ENCODE results near the gene HDAC4. TPM values are rescaled to one million over a fixed set of nuclear protein-coding genes. Genes with fewer than 3 reads are reported as not detected.

HDAC4 gene
- total RNA-seq, 1 donor from 2014 or later: 18.3 TPM

GRCh38 chr2:239028253-239028619, 372.6 kb downstream of the HDAC4 start:
- no peak for DNase-seq (ENCODE audit: extremely low read depth, low read depth, low spot score)

DNA sequence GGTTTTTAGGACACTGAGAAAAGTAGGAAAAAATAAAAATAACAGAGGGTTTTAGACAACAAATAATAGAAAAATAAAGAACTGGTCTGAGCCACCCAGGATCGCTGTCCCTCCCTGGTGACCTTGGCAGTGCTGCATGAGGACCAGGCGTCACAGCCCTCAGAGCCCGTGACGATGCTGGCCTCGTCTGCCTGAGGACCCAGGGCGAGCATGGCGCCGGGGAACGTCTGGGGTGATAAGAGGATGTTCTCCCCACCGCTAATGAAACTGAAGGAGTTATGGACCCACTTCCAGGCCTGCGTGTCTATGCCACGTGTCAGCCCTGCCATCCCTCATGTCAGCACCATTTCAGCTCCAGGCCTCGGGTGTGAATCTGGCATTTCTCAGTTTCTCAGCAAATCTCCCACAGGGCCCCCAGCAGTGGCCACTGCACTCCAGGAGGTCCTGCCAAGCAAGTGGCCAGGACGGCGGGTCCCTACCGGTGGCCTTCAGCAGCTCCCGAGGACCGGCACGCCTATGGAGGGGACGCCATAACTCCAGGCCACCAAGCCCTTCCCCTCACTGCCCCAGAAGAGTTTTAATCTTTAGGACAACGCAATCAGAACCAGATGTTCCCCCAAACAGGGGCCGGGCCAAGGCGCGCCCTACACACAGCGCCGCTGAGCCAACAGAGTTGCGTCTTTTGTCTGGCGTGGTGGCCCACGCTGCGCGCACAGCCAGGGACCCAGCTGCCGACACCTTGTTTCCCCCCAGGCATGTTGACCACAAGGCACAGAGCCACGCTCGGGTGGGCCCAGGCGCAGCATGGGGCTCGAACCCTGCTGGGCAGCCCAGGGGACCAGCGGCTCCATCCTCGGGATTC, 373.2 kb downstream of the HDAC4 start:
- DNase-seq (ENCODE audit: extremely low read depth, low read depth, low spot score): no peak

- DNase-seq (ENCODE audit: extremely low read depth, low read depth, low spot score): no peak
Measured at GRCh38 chr2:239026711-239027361, 374.0 kb downstream of the HDAC4 start.

DNA sequence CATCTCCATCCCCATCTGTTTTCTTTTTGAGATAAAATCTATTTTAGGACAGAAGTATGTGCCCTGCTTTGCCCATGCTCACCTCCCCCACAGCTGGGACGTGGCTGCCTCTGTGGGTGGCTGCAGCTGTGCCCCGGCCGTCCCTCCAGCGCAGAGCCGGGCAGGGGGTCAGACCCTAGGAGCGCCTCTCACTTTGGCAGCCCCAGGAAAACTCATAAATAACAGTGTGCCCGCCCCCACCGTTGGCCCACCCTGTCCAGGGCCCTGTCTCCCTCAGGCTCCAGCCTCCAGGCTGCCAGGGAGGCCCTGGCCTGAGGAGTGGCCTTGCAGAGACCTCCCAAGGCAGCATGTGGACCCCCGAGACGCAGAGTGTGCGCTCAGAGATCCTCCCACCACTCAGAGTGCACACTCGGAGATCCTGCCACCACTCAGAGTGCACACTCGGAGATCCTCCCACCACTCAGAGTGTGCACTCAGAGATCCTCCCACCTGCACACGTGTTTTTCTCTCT, 374.8 kb downstream of the HDAC4 start:
- DNase-seq (ENCODE audit: extremely low read depth, low read depth, low spot score): no peak

GRCh38 chr2:239025096-239025801, 375.6 kb downstream of the HDAC4 start:
- DNase-seq (ENCODE audit: extremely low read depth, low read depth, low spot score): no peak

DNA sequence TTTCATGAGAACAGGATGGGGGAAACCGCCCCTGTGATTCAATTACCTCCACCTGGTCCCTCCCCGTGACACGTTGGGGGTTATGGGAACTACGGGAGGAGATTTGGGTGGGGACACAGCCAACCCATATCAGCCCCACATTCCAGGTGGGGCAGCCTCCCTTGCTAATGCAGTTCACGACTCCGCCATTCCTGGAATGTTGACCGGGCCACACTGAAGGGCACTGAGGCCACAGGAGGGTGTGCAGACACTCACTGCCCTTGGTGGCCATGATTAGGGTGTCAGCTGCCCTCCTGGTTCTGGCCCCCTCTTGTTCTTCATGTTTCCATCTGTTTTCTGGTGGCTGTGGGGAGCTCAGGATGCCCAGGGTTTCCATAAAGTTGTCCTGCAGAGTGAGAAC, 376.6 kb downstream of the HDAC4 start:
- no peak for DNase-seq (ENCODE audit: extremely low read depth, low read depth, low spot score)

- DNase-seq (ENCODE audit: extremely low read depth, low read depth, low spot score): no peak
Measured at GRCh38 chr2:239022437-239023260, 378.2 kb downstream of the HDAC4 start.

DNA sequence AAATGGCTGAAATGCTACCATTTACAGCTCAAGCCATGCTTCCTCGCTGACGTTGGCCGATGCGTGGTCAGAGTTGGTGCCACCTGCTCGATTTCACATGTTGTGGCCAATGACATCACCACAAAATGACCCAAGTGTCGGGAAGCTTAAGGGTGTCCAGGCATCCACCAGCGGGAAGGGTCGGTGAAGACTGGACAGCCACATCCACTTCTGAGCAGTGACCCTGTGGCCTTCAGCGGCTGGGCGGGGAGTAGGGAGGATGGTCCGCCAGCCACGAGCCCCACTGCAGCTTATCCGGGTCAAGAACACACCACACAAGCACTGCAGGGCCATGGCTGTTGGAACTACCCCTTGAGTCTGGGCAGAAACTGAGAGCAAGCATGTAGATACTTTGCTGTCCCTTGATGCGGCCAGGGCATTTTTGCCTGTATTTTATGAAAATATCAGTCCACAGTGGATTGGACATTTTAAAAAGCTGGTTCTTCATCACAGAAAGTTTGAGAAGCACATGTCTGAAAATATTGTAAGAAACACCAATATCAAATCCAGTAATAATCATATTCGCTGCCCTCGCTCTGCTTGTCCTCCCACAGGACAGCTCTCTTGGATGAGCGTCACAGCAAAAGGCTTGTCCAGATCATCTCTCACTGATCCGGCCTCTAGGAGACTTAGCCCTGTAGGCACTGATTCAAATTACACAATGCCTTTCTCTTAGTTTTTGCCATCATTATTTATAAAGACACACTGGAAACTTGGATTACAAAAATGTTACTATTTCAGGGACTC, 379.0 kb downstream of the HDAC4 start:
- DNase-seq (ENCODE audit: extremely low read depth, low read depth, low spot score): no peak

- no peak for DNase-seq (ENCODE audit: extremely low read depth, low read depth, low spot score)
Measured at GRCh38 chr2:239021224-239021623, 379.6 kb downstream of the HDAC4 start.

DNA sequence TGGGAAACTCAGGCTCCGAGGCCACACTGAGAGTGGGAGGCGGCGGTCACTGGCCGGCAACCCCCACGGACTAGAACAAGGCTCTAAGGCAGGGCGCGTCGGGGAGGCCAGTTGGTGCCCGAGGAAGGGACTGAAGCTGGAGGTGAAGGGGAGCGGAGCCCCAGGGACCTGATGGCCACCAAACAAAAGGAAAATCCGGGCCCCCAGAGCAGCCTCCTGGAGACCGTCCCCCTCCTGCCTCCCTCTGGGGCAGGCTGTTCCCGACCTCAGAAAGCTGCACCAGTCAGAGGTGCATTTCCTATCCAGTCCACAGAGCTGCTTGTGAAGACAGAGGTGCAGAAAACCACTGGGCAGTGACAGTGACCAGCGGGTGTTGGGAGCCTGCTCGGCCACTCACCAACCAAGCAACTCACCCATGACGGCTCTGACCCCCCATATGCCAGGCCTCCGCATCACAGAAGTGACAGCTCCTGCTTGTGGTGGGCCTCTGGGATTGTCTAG, 380.2 kb downstream of the HDAC4 start:
- no peak for DNase-seq (ENCODE audit: extremely low read depth, low read depth, low spot score)

DNA sequence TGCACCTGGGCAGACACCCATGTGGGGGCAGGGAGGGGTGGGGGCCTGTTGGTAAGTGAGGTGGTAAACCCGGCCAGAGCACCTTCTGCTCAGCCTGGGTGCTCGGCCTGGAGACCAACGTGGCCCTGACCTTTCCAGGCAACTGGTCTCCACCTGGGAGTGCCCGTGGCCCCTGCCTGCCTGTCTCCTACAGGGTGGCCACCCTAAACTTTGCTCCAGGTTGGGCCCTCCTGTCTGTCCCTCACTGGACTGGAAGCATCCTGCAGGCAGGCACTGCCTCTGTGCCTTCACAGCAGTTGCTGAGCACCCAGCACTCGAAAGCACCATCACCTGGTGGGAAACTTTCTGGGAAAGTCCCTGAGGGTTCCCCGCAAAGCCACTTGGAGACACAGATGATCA, 381.6 kb downstream of the HDAC4 start:
- DNase-seq (ENCODE audit: extremely low read depth, low read depth, low spot score): no peak

DNA sequence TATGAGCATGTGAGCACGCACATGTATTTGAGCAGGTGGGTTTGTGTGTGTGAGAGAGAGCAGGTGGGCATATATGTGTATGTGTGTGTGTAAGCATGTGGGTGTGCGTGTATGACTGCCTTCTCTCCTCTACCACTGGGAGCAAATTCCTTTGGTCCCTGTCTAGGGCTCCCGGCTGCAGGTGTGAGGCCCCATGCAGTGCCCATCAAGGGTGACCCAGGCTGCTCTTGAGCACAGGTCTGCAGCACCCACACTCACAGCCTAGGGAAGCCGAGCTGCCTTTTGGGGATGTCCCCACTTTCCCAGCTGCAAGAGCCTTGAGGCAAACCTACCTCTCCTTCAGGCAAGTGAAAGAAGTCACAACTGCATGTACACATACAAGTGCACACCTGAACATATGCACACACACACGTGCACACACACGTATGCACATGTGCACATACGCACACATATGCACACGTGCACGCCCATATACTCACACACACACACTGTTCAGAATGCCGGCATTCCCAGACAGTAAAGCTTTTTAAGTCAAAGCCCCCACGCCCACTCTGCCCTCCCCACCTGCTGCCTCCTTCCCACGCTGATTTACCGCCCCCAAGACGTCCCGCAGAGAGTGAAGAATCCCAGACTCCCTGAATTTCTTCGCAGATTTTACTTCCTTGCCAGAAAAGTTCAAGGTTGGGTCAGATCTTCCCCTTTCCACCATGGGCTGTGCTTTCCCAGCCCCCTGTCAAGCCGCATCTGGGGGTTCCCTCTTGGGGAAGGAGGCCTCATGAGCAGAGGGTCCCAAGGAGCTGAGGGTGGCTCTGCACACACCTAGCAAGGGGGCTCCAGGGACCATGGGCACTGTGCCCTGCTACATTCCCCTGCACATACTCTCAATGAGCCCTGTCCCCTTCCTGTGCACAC, 382.3 kb downstream of the HDAC4 start:
- no peak for DNase-seq (ENCODE audit: extremely low read depth, low read depth, low spot score)

GRCh38 chr2:239017491-239018098, 383.2 kb downstream of the HDAC4 start:
- DNase-seq (ENCODE audit: extremely low read depth, low read depth, low spot score): no peak

GRCh38 chr2:239015901-239016675, 384.7 kb downstream of the HDAC4 start:
- DNase-seq (ENCODE audit: extremely low read depth, low read depth, low spot score): no peak

DNA sequence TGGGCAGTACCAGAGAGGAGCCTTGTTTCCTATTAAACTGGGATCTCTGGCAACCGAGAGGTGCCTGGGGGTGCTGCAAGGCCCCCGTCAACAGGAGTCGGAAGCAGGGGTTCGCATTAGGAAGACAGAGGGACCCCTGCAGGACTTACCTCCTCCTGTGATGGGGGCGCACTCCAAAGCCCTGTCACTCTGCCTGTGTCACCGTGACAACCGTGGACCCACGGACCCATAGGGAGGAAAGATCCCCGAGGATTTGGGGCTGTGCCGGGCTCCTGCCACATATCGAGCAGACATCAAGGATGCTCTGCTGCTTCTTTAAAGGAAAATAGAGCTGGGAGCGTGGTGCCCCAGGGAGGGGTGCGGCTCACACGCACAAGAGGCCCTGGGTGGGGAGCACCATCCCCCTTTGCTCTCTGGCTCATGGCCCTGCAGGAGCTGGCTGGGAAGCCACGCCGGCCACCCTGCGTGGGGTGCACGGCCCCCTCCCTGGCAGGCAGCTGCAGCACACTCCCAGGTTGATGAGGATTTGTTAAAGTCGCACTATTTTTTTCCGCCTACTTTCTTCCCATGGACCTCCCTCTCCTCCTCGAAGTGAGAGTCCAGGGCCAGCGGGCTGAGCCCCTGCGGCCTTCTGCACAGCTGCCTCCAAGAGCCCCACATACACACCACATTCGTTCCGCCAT, 385.5 kb downstream of the HDAC4 start:
- no peak for DNase-seq (ENCODE audit: extremely low read depth, low read depth, low spot score)

DNA sequence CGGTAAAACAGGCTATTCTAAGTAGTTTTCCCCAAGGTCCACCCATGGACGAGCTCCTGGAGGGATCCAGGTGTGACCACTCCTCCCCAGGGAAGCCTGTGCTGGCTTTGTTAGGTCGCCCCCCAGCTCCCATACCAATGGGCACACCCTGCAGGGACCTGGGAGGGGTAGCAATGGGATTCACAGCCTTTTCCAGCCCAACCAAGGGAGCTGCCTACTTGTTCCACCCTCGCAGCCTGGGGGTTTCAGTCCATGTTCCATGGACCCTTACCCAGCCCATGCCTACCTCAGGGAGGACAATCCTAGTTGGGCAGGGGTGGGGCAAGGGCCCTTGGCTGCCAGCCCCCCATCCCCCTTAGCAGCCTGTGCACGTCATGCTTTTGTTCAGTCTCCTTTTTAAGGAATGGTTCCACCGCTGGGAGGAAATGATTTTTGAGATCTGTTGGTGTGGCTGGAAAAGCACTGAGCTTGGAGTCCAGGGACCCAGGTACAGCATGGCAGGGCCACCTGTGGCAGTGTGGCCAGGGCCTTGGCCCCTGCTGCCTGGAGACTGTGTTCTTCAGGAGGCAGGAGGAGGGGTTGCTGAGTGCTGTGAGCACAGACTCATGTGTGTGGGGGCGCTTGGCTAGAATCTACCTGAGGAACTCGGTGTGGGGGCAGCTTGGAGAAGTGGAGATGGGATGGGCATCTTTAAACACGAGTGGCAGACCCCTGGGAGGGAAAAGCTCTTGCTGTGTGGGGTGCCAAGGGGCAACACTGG, 386.2 kb downstream of the HDAC4 start:
- DNase-seq (ENCODE audit: extremely low read depth, low read depth, low spot score): no peak

All from glomerular endothelial cell (primary cell).